DMS79 treated with DMSO at 0.1 percent for 48 hours (cell line): ENCODE results near the gene NHSL1.
"Not testable (repeated sequence)": the region's sequence is repeated elsewhere in the genome, so short reads cannot be mapped to it uniquely, and the experiment has no call there.

ENCODE experiments used
- DNase-seq: peaks from one replicate; lab custom pipeline; 2025; lab: John Stamatoyannopoulos, UW

Gene NHSL1

DNA sequence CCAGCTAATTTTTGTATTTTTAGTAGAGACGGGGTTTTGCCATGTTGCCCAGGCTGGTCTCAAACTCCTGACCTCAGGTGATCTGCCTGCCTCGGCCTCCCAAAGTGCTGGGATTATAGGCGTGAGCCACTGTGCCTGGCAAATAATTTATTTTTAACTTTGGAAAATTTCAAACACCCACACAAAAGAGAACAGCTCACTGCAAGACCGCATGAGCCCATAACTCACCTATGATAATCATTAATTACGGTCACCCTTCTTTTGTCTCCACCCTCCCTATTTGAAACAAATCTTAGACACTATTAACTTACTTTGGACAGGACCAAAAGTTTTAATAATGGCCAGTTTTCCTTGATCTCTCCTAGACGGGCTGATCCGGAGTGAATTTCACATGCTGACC, 74.0 kb downstream of the NHSL1 start:
- not testable (repeated sequence) for DNase-seq

DNA sequence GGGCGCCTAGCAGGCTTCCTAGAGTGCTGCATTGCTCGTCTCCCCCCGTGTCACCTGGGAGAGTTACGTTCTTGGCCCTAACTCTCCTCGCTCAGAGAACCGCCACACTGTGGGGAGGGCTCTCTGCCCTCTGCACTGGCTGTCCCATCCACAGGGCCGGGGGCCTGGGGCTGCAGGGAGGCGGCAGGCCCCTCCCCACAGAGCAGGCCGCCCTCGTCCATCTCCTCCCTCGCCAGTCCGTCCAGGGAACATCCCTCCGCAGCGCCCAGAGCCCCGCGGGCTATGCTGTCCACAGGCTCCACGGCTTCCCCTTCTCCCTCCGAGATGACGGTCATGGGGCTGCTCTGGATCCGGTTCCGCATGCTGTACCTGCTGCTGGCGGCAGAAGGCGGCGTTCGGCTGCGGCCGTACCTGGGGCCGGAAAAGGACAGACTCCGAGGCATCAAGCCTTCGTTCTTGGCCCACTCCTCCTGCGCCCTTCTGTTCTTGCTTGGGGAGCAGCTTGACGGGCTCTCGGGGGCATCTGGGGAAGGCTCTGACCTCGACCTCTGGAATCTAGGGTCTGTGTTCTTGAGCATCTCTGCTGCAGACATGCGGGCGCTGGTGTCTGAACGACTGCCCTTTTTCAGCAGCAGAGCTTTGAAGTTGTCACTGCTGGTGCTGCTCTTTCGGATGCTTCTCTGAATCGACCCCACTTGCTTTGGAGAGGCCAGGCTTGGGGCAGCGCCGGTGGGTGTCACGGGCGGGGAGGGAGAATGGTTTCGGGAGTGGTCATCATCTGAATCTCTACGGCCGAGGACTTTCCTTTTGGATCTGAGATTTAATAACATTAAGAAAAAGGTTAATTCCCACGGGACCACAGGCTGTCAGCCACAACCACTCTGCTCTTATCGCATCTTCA, 75.0 kb downstream of the NHSL1 start:
- no peak for DNase-seq

DNA sequence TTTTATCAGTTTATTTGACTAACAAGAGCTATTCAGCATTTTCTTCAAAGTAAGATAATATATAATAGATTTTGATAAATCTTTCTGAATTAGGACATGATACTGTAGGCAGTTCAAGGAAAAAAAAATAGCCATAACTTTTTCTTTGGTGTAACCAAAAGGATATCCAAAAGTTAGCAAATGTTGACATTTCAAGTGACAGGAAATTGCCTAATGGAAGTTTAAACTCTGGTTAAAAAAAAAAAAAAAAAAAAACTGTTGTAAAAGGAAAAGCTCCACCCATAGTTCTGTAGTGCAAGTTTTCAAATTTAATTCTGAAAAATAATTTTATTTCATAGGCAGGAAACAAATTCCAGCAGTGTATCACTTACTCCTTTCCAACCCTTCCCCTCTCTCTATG, 76.4 kb downstream of the NHSL1 start:
- no peak for DNase-seq

GRCh38 chr6:138421608-138422007, 77.7 kb downstream of the NHSL1 start:
- DNase-seq, result no peak

GRCh38 chr6:138421089-138421488, 78.2 kb downstream of the NHSL1 start:
- no peak for DNase-seq

DNA sequence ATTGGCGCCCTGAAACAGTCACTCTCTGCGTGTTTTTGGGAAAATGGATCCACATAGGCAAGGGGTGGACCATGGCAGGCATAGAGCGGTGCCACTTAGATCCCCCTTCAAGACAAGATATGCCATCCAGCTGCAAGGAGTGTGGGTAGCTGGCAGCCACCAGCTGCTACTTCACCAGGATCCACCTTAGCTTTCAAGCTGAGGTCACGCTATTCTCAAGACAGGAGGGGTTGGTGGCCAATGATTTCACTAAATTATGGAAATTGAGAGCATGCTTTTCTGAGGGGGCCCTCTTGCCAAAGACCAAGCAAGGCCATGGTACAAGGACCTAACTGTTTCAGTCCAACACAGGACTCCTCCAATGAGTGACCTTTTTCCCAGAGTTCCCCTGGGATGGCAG, 78.9 kb downstream of the NHSL1 start:
- DNase-seq, result no peak

DNA sequence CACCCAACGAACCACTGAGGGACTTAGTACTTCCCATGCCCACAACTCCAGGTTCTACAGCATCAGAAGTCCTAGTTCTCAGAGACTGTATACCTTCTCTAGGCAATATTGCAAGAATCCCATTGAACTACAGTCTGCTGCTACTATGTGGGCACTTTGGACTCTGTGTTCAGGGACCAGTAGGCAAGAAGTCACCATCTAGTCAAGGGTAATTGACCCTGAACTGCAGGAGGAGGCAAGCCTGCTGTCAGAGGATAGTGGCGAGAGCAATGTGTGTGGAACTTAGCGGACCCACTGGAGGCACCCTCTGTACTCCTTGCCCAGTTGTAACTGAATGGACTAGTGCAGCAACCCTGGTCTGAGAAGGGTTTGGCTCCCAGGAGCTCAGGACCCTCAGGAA, 79.5 kb downstream of the NHSL1 start:
- DNase-seq, result no peak

DNA sequence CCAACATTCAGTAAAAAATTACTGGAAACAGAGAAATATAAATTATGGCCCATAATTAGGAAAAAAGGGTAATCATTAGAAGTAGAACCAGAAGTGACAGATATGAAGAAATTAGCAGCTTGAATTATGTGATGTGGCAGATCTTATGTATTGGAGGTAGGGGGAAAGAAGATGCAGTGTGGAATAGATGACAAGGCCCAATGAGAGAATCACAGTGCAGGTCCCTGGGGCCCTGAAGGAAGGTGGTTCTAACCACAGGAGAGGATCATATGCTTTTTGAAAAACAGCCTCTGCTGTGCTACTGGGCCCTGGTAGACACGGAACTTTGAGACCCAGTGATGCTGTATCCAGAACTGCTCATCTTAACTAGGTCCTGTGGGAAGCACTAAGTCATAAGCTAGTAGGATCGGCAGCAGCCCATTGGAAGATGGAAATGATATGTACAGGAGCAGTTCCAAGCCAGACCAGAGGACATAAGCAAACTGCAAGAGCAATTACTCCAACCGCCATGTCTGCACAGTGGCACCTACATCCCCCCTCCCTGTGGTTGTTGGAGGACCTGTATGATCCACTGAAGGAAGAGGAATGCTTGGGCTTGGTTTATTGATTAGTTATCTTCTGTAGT, 81.1 kb downstream of the NHSL1 start:
- DNase-seq, result no peak

- DNase-seq, result no peak
Observed at GRCh38 chr6:138417493-138418117, 81.7 kb downstream of the NHSL1 start.

DNA sequence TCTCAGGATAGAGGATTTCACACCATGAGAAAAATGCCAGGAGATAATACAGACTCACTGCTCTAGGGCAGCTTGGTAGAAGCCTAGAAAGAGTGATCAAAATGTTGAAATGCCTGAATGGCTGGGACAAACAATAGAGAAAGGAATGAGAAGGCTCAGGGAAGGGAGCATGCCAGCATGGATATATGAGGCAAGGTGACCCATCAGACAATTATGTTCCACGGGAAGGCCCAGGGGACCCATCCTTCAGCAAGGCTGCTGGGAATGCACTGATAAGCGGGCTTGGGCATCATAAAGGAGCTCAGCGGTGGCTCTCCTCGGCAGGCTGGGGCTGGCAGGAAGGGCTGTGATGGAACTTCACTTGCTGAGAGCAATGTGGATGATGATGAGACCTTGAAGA, 83.1 kb downstream of the NHSL1 start:
- no peak for DNase-seq

GRCh38 chr6:138415125-138415524, 84.2 kb downstream of the NHSL1 start:
- no peak for DNase-seq

GRCh38 chr6:138410972-138411880, 88.1 kb downstream of the NHSL1 start:
- DNase-seq, result no peak

GRCh38 chr6:138410048-138410735, 89.1 kb downstream of the NHSL1 start:
- DNase-seq, result no peak

GRCh38 chr6:138406443-138406842, 92.9 kb downstream of the NHSL1 start:
- peak; percentile 85 for DNase-seq

- DNase-seq, result peak; percentile 95
Observed at GRCh38 chr6:138405816-138406413, 93.4 kb downstream of the NHSL1 start.

GRCh38 chr6:138404666-138405337, 94.5 kb downstream of the NHSL1 start:
- peak; percentile 37 for DNase-seq

GRCh38 chr6:138403801-138404665, 95.3 kb downstream of the NHSL1 start, which contains the start of gene HEBP2:
HEBP2 (plus strand) TSS chr6:138404223; CDS start chr6:138404496, 273 bp downstream.
- peak; percentile 92 for DNase-seq

DNA sequence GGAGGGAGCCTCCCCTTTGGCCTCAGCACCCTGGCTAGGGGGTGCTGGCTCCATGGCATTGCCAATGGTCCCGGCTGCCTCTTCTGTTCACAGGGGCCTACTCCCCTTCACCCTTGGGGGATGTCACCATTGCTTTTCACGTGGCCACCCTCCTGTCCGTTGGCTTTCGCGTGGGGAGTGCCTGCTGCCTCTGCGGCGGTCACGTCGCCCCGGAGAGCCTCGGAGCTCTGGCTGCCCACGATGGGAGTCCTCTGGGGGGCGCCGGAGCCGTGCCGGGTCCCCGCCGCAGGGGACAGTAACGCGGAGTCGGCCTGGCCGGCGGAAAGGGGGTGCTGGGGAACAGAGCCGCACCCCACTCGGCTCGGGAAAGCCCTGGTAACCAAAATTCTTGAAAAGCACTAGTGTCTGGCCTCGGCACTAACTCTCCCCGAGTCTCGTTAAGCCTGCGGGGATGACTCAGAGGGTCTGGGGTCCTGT, 95.9 kb downstream of the NHSL1 start:
- peak; percentile 61 for DNase-seq

- no peak for DNase-seq
Observed at GRCh38 chr6:138402838-138403187, 96.5 kb downstream of the NHSL1 start.
